Measurements from ENCODE around the gene PCSK5.
"Not testable (repeated sequence)": the region's sequence is repeated elsewhere in the genome, so short reads cannot be mapped to it uniquely, and the experiment has no call there.

The PCSK5 gene

DNA sequence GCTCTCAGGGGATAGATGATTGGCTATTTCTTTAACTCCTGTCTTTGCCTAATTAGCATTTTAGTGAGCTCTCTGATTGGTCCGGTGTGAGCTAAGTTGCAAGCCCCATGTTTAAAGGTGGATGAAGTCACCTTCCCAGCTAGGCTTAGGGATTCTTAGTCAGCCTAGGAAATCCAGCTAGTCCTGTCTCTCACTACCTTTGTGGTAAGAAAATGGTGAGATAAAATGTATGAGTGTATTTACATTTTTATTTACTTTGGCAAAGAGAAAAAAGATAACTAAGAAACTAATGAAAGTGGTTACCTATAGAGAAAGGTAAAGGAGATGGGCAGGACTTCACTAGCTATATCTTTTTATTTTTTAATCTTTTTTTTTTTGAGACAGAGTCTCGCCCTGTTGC is 357.0 kb downstream of the PCSK5 start:
- no peak for DNase-seq (ENCODE audit: low read depth in 2 of 2)

DNA sequence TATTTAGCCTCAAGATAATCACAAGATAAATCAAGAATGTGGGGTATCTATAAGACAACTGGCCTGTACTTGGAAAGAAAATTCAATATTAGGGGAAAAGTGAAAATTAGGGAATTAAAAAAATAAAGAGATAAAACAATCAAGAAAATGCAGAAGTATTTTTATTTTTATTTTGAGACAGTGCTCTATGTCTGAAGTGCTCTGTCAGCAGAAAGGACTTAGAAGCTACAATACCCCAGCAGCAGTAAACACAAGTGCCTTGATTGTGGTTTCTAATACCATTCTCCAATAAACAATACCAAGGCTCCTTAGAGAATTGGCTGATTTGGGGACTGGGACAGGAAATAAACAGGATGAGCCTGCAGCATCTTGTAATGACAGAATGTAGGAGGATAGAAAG is 358.8 kb downstream of the PCSK5 start:
- DNase-seq (ENCODE audit: low read depth in 2 of 2): no peak

GRCh38 chr9:76255781-76256455 is 365.4 kb downstream of the PCSK5 start:
- no peak for DNase-seq (ENCODE audit: low read depth in 2 of 2)

DNA sequence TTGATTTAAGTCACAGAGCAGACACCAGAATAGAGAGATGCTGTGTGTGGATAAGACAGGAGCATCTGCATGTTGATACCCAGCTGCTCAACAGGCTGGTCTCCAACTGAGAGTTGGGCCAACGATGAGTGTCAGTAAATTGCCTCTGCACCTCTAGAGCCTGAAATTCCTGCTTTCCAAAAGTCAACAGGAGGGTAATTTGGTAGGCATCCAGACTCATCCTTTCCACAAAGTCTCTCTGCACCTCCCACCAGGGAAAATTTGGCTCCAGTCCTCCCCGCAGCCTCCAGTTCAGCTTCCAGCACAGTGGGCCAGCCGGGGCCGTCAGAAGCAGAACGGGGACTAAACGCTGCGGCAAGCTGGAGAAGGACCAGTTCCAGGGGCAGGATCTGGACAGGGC is 366.8 kb downstream of the PCSK5 start:
- no peak for DNase-seq (ENCODE audit: low read depth in 2 of 2)

DNA sequence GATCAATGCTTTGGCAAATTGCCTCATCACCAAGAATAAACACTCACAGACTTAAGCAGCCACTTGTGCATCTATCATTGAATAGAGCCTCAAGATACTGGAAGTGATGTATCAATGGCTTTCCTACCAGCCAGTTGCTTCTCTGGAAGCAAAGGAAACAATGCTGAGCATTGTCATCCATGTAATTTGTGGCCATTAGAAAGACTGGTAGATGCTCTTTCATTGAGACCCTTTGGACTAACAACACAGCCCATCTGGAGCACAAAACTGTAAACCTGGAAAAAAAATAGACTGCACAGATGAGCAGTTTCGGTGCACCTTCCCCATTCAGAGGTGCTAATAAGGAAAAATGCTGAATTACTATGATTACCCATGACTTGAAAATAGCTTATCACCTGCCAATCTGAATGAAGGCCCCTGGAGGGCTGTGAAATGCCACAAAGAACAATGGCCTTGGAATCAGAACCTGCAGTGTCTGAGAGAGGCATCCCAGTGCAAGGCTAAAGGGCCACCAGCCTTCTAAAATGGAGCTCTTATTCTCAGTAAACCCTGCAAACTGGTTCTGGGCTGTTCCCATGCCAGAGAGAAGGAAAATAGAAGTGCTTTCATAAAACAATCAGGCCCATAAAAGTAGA is 376.3 kb downstream of the PCSK5 start:
- no peak for DNase-seq (ENCODE audit: low read depth in 2 of 2)

DNA sequence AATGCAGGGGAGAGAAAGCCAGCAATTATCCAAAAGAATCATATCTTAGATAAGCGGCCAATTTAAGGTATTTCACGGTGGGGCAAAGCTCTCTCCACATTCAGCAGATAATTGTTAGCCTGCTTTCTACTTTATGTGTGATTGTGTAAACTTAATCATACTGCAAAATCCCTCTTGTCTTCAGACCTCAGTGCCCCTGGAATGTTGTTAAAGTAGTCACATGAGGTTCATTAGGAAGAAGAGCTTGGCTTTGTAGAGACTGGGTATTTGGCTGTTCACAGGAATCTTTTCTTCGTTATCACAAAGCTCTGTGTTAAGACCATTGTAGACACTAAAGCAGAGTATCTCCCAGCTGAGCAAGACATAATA is 376.8 kb downstream of the PCSK5 start:
- DNase-seq (ENCODE audit: low read depth in 2 of 2): no peak

DNA sequence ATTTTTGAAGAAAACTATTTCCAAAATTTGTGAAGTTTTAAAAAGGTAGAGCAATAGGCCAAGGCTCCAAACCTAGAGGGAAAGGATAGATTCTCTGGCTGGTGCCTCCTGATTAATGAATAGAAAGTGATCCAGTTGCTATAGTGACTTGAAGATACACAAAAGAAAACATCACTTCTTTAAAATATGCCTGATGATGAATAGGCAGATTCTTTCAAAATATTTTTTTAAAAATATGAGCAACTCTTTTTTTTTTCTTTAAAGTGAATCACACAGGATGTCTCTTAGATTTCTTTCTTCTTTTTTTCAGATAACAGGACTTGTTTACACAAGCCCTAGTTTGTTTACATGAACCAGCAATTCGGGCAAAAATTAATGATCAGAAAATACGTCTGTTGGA is 379.3 kb downstream of the PCSK5 start:
- no peak for DNase-seq (ENCODE audit: low read depth in 2 of 2)

GRCh38 chr9:76271755-76272154 is 381.3 kb downstream of the PCSK5 start:
- DNase-seq (ENCODE audit: low read depth in 2 of 2): no peak

DNA sequence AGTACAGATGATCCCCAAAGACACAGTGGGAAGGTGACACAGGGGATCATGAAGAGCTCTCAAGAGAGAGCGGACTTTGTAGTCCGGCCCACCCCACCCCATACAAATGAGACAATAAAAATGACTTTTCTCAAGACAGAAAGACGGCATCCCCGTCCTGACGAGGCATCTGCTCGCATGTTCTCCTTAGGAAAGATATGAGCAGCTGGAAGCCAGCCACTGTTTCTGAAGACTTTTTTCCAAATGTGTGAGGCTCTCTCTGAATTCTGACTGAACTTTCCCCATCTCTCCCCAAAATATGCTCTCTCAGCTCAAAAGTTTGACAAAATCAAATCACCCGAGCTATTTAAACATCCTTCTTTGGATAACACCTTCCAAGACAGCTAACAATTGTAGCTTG is 398.6 kb downstream of the PCSK5 start:
- no peak for DNase-seq (ENCODE audit: low read depth in 2 of 2)

DNA sequence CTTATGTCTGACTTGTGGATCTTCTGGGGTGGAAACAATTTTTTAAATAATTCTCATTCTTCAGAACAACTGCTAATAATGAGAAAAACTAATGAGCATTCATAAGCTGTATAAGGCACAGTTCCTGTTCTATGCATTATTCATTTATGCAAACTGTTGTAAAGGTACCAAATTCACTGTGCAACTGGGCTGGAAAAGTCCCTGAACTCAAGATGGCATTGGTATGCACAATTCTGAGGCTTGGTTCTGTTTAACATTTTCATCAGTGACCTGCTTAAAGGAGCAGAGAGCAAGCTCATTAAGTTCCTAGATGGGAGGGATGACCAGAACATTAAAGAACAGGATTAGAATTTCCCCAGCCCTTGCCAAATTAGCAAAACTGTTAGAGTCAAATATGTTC is 399.2 kb downstream of the PCSK5 start:
- no peak for DNase-seq (ENCODE audit: low read depth in 2 of 2)

GRCh38 chr9:76290555-76290954 is 400.1 kb downstream of the PCSK5 start:
- DNase-seq (ENCODE audit: low read depth in 2 of 2): no peak

GRCh38 chr9:76292246-76292645 is 401.8 kb downstream of the PCSK5 start:
- no peak for DNase-seq (ENCODE audit: low read depth in 2 of 2)

GRCh38 chr9:76292658-76293057 is 402.2 kb downstream of the PCSK5 start:
- no peak for DNase-seq (ENCODE audit: low read depth in 2 of 2)

DNA sequence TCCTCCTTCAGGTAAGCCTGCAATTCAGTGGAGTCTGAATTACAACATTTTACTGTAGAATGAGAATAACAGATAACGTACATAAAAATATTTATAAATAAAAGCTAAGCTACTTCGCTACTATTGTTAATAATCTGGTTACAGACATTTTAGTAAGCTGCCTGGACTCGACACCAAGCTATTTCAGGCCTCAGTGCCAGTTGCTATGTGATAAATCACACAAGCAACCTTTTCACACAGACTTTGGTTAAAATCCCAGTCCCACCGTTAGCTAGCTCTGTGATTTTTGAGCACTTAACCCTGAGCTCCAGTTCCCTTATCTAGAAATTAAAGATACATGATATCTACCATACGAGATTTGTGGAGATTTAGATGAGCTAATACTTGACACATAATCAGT is 403.8 kb downstream of the PCSK5 start:
- no peak for DNase-seq (ENCODE audit: low read depth in 2 of 2)

- DNase-seq (ENCODE audit: low read depth in 2 of 2): no peak
Observed at GRCh38 chr9:76296561-76297310, 406.3 kb downstream of the PCSK5 start.

DNA sequence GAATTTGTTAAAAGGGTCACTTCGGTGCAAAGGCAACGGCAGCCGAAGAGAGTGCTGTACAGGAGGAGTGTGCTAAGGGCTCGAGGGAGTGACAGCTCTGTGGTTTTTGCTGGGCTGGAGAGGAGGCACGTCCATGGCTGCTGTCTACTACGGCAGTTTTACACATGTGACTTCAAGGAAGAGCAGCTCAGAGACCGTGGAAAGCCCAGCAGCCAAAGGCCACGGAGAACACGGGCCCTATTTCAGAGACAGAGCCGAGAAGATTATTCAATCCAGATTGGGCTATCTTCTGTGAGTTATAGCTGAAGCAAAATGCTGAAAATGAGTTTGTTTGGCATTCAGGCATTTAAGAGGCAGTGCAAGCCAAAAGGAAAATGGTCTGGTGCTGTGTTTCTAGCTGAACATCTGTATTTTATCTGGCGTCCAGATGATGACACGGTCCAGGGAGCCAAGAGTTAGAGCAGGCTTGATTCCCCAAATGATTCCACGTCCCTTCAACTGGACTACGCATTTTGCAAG is 407.3 kb downstream of the PCSK5 start:
- DNase-seq (ENCODE audit: low read depth in 2 of 2): no peak

GRCh38 chr9:76298521-76299144 is 408.2 kb downstream of the PCSK5 start:
- no peak for DNase-seq (ENCODE audit: low read depth in 2 of 2)

GRCh38 chr9:76302543-76302942 is 412.1 kb downstream of the PCSK5 start:
- no peak for DNase-seq (ENCODE audit: low read depth in 2 of 2)

- no peak for DNase-seq (ENCODE audit: low read depth in 2 of 2)
Observed at GRCh38 chr9:76302947-76303550, 412.6 kb downstream of the PCSK5 start.

GRCh38 chr9:76307047-76307446 is 416.6 kb downstream of the PCSK5 start:
- not testable (repeated sequence) for DNase-seq (ENCODE audit: low read depth in 2 of 2)

DNA sequence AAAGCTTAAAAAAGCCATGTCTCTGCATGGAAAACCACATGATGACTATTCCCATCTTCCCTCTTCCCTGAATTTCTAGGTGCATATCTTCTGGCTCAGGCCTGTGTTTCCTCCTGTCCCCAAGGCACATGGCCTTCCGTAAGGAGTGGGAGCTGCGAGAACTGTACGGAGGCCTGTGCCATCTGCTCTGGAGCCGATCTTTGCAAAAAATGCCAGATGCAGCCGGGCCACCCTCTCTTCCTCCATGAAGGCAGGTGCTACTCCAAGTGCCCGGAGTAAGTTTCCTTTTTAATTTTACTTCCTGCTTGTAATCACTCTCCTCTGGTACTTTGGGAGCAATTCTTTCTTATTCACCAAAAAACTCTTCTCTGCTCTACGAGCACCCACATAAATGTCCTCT is 420.1 kb downstream of the PCSK5 start:
- no peak for DNase-seq (ENCODE audit: low read depth in 2 of 2)

- DNase-seq (ENCODE audit: low read depth in 2 of 2): no peak
Observed at GRCh38 chr9:76310991-76311390, 420.5 kb downstream of the PCSK5 start.
